Endothelial cell (in vitro differentiated cells): ENCODE data around the gene CEP250. TPM values are rescaled to one million over a fixed set of nuclear protein-coding genes. Genes with fewer than 3 reads are reported as not detected.

Experiments used
- DNase-seq: peaks from one replicate; pipeline ENCODE4 v3.0.0; 2021; ENCODE audit warnings: low spot score
- H3K27ac Mint-ChIP-seq: one replicate; pipeline ENCODE4 v1.8.0; 2021; ENCODE audit warnings: mixed read lengths, inconsistent platforms; ENCODE audit not compliant: unreplicated experiment
- H3K27me3 Mint-ChIP-seq: one replicate; pipeline ENCODE4 v1.8.0; 2021; ENCODE audit warnings: mild to moderate bottlenecking, moderate library complexity, mixed read lengths, inconsistent platforms; ENCODE audit not compliant: unreplicated experiment
- H3K36me3 Mint-ChIP-seq: one replicate; pipeline ENCODE4 v1.8.0; 2021; ENCODE audit warnings: mild to moderate bottlenecking, low read depth, mixed read lengths, inconsistent platforms; ENCODE audit not compliant: unreplicated experiment
- H3K4me1 Mint-ChIP-seq: one replicate; pipeline ENCODE4 v1.8.0; 2021; ENCODE audit warnings: mild to moderate bottlenecking, mixed read lengths, inconsistent platforms; ENCODE audit not compliant: unreplicated experiment
- H3K4me3 Mint-ChIP-seq: one replicate; pipeline ENCODE4 v1.8.0; 2021; ENCODE audit warnings: mild to moderate bottlenecking, mixed read lengths, inconsistent platforms; ENCODE audit not compliant: unreplicated experiment
- H3K9me3 Mint-ChIP-seq: one replicate; pipeline ENCODE4 v1.8.0; 2021; ENCODE audit warnings: mixed read lengths, inconsistent platforms; ENCODE audit not compliant: unreplicated experiment
- total RNA-seq: library from RNA; stranded (reverse); fragmentation: NEBNext Ultra II Directional; extraction: Animal tissue kit (Norgen Biotek cat#: 25700); gene quantifications from one replicate; pipeline ENCODE4 v1.2.1, GENCODE V29; 2021; ENCODE audit not compliant: unreplicated experiment
- TF ChIP-seq, protein P1 (sequence below): fragments of 200-600 bp; sonication (generic); IDR thresholded peaks from one replicate; pipeline ENCODE4 v1.5.0; 2021; ENCODE audit warnings: antibody characterized with exemption; ENCODE audit not compliant: unreplicated experiment

The CEP250 gene
- total RNA-seq, 1 donor from 2014 or later = 30.7 TPM

DNA sequence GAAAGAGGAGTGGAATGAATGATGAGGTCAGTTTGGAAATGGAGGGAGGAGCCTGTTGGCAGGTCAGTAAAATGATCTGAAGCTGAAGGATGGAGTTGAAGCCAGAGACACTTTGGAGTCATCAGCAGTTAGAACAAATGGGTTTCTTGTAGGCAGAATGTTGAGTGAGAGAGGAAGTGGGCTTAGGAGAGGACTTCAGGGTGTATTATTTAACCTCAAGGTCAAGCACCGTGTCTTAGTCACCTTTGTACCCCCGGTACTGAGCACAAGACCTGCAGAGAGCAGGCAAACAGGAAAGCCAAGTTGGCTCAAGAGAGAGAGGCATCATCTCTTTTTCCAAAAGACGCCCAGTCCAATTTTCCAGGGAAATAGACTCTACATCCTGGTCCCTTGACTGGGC lies 50.8 kb downstream of the CEP250 start:
- Mint-ChIP-seq H3K27ac (no peak overlapping the region), H3K36me3 (peaks cover 51% of the 10 kb centered on the region), H3K4me3 (peak overlapping the region; percentile 20), H3K4me1 (peaks cover 23% of the 10 kb centered on the region), H3K27me3 (peaks cover 11% of the 10 kb centered on the region), H3K9me3 (no peaks in the 10 kb centered on the region)
- no peak for DNase-seq
- TF ChIP-seq, protein P1, sequence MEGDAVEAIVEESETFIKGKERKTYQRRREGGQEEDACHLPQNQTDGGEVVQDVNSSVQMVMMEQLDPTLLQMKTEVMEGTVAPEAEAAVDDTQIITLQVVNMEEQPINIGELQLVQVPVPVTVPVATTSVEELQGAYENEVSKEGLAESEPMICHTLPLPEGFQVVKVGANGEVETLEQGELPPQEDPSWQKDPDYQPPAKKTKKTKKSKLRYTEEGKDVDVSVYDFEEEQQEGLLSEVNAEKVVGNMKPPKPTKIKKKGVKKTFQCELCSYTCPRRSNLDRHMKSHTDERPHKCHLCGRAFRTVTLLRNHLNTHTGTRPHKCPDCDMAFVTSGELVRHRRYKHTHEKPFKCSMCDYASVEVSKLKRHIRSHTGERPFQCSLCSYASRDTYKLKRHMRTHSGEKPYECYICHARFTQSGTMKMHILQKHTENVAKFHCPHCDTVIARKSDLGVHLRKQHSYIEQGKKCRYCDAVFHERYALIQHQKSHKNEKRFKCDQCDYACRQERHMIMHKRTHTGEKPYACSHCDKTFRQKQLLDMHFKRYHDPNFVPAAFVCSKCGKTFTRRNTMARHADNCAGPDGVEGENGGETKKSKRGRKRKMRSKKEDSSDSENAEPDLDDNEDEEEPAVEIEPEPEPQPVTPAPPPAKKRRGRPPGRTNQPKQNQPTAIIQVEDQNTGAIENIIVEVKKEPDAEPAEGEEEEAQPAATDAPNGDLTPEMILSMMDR = no peak

DNA sequence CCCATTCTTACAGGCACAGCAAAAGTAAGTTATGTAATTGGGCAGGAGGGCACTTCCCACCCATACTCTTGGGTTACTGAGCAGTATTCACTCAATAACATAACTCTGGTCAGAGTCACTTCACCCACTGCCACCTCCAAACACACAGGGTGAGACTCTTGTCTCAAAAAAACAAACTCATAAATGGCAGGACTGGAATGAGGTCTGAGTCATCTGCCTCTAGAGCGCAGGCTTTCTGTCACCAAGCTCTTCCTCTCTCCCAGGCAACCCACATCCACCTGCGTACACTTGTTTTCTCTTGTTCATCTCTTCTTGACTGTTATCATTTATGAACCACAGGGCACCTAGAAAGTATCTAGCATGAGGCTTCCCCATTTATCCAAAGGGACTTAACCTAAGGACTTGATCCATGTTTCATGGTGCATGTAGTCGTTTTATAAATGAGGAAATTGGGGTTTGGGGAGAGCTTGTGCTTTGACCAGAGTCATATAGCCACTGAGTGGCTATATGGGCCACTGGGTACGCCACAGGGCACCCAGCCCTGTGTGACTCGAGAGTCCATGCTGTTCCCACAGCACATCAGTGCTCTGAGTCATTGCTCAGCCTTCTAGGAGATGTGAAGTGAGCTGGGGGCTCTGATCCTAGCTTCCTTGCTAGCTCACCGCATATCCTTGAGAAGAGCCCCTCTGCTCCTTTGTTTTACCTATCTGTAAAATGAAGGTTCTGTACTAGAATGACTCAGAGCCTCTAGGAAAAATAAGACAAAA lies 51.7 kb downstream of the CEP250 start:
- H3K4me3 Mint-ChIP-seq = no peak overlapping the region
- H3K27ac Mint-ChIP-seq = no peak overlapping the region
- TF ChIP-seq, protein P1 = no peak
- H3K36me3 Mint-ChIP-seq = peaks cover 50% of the 10 kb centered on the region
- peaks cover 15% of the 10 kb centered on the region for H3K27me3 Mint-ChIP-seq
- no peak for DNase-seq
- no peaks in the 10 kb centered on the region for H3K9me3 Mint-ChIP-seq
- peaks cover 20% of the 10 kb centered on the region for H3K4me1 Mint-ChIP-seq

DNA sequence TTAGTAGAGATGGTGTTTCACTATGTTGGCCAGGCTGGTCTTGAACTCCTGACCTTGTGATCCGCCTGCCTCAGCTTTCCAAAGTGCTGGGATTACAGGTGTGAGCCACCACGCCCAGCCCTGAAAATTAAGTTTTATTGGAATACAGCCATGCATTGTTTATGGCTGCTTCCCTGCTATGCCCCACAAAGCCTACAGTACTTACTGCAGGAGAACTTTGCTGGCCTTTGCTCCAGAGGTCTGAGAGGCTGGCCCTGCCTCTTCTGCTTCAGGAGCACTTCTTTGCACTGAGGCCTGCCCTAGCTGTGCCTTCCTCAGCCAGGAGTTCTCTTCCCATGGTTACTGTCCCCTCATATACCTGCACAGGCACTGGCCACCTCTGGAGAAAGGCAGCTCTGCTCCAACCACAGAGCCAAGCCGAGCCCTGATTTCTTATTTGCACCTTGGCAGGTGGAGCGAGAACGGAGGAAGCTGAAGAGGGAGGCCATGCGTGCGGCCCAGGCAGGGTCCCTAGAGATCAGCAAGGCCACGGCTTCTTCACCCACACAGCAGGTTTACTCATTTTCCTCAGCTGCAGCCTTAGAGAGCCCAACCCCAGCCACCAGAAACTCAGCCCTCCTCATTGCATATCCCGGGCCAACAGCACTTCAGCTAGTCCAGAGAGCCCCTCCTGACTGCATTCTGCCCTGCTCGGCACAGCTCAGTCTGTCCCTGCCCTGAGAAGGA lies 53.3 kb downstream of the CEP250 start:
- Mint-ChIP-seq H3K27me3 (peaks cover 9% of the 10 kb centered on the region), H3K27ac (no peak overlapping the region), H3K36me3 (peaks cover 37% of the 10 kb centered on the region), H3K4me1 (peaks cover 4% of the 10 kb centered on the region), H3K4me3 (no peak overlapping the region), H3K9me3 (no peaks in the 10 kb centered on the region)
- no peak for DNase-seq
- TF ChIP-seq, protein P1 = no peak

DNA sequence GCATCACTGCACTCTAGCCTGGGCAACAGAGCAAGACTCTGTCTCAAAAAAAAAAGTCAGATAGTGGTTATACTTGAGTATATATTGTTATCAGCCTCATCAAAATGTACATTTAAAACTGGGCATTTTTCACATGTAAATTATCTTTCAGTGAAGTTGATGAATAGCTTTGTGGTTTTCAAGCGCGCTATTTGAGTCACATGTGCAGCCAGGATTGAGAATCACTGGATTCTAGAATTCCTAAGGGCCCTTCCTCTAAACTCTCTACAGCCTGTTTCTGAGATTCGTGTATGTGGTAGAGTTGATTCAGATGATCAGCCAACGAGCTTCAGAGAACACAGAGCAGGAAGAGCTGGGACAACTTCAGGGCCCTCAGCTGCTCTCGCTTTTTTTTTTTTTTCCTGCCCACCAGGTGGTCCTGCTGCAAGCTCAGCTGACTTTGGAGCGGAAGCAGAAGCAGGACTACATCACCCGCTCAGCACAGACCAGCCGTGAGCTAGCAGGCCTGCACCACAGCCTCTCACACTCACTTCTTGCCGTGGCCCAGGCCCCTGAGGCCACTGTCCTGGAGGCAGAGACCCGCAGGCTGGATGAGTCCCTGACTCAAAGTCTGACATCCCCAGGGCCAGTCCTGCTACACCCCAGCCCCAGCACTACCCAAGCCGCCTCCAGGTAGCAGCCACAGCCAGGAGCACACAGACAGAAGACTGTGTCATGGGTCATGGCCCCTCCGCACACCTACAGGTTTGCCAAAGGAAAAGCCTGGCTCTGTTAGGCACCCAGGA lies 55.7 kb downstream of the CEP250 start:
- Mint-ChIP-seq H3K4me1 (no peaks in the 10 kb centered on the region), H3K9me3 (no peaks in the 10 kb centered on the region)
- TF ChIP-seq, protein P1 = no peak

More for the DNA sequence above, 55.7 kb downstream of the CEP250 start:
- Mint-ChIP-seq H3K4me3 (no peak overlapping the region), H3K36me3 (peaks cover 31% of the 10 kb centered on the region), H3K27me3 (peaks cover 7% of the 10 kb centered on the region), H3K27ac (no peak overlapping the region)
- DNase-seq = no peak
